Activated T-helper 17 cell treated with anti-CD3 and anti-CD28 coated beads, Interleukin-2, amount 50 U/mL, for 72 hours (primary cell): ENCODE results near the gene PRDM10. TPM values are rescaled to one million over a fixed set of nuclear protein-coding genes. Genes with fewer than 3 reads are reported as not detected.
"Not testable (repeated sequence)": the region's sequence is repeated elsewhere in the genome, so short reads cannot be mapped to it uniquely, and the experiment has no call there.

ENCODE experiments used
- ATAC-seq: fragments of 150-1000 bp; cut with Tn5 transposase; replicated peaks from 2 replicates; pipeline ENCODE4 v1.10.0; 2021; ENCODE audit warnings: mild to moderate bottlenecking, moderate library complexity
- H3K27ac Mint-ChIP-seq: one replicate; pipeline ENCODE4 v1.8.0; 2022; ENCODE audit warnings: mixed read lengths
- H3K27me3 Mint-ChIP-seq: one replicate; pipeline ENCODE4 v1.8.0; 2022; ENCODE audit warnings: mixed read lengths
- H3K36me3 Mint-ChIP-seq: one replicate; pipeline ENCODE4 v1.8.0; 2022; ENCODE audit warnings: low read depth, mild to moderate bottlenecking, mixed read lengths
- H3K4me1 Mint-ChIP-seq: one replicate; pipeline ENCODE4 v1.8.0; 2022; ENCODE audit warnings: mixed read lengths
- H3K4me3 Mint-ChIP-seq: one replicate; pipeline ENCODE4 v1.8.0; 2022; ENCODE audit warnings: mild to moderate bottlenecking, mixed read lengths
- H3K9me3 Mint-ChIP-seq: one replicate; pipeline ENCODE4 v1.8.0; 2022; ENCODE audit warnings: mixed read lengths
- total RNA-seq, 2 donors: library from RNA; stranded (reverse); gene quantifications; one replicate each; pipeline ENCODE4 v1.2.3, GENCODE V29; 2022

The PRDM10 gene
- total RNA-seq, 2 donors from 2014 or later = 12.2 to 16.6 TPM

DNA sequence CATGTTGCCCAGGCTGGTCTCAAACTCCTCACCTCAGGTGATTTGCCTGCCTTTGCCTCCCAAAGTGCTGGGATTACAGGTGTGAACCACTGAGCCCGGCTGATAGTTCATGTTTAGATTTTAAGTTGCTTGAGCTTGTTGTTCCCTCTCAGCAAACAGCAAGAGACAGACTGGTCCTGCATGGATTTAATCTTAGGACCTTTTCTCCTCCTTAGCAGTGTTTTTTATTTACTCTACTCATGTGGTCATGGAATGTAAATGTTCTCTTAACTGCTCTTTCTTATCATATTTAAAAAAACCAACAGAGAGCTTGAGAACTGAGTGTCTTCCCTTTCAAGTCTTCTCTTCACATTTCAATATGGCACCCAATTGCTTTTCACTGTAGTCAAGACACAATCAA is 22.7 kb upstream of the PRDM10 start:
- Mint-ChIP-seq H3K27ac (no peak overlapping the region), H3K4me3 (no peak overlapping the region)

DNA sequence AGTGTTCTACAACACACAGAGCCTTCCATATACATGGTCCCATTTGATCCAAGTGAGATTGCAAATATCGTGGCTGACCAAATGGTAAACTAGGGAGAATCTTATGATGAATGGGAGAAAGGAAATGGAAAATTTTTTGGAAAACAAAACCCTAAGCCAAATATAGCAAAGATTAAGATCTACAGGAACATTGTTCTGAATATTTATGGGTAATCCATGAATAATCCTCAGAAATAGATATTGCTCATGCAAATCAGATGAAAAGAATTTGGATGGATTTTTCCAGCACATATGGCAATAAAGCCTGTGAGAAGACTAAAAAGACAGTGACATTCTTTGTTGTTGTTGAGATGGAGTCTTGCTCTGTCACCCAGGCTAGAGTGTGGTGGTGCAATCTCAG is 21.7 kb upstream of the PRDM10 start:
- no peaks in the 10 kb centered on the region for H3K9me3 Mint-ChIP-seq
- no peak overlapping the region for H3K27ac Mint-ChIP-seq
- H3K27me3 Mint-ChIP-seq = peaks cover 4% of the 10 kb centered on the region
- H3K4me3 Mint-ChIP-seq = no peak overlapping the region
- no peaks in the 10 kb centered on the region for H3K36me3 Mint-ChIP-seq
- ATAC-seq = no peak
- H3K4me1 Mint-ChIP-seq = no peaks in the 10 kb centered on the region

More for the DNA sequence above, 22.7 kb upstream of the PRDM10 start:
- H3K36me3 Mint-ChIP-seq = no peaks in the 10 kb centered on the region
- H3K27me3 Mint-ChIP-seq = peaks cover 4% of the 10 kb centered on the region
- no peaks in the 10 kb centered on the region for H3K4me1 Mint-ChIP-seq
- ATAC-seq = no peak
- no peaks in the 10 kb centered on the region for H3K9me3 Mint-ChIP-seq

DNA sequence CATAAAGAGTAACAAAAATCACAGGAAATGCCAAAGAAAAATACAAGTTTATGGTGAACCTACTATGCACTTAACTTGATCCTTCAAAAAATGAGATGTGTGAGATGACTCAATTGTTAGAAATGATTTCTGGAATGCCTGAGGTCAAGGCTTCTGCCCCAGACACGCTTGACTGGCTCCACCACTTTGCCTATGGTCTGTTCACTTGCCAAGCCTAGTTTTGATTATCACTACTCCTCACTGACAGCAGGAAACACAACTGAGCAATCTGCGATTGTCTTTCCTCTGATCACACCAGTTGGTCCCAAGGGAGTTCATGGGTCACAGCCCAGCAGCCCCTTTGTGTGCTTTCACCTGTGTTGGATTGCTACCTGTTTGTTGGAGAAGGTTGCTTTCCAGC is 20.6 kb upstream of the PRDM10 start:
- Mint-ChIP-seq H3K9me3 (no peaks in the 10 kb centered on the region), H3K27ac (no peak overlapping the region), H3K27me3 (no peaks in the 10 kb centered on the region), H3K36me3 (no peaks in the 10 kb centered on the region), H3K4me1 (no peaks in the 10 kb centered on the region), H3K4me3 (no peak overlapping the region)
- ATAC-seq = no peak

DNA sequence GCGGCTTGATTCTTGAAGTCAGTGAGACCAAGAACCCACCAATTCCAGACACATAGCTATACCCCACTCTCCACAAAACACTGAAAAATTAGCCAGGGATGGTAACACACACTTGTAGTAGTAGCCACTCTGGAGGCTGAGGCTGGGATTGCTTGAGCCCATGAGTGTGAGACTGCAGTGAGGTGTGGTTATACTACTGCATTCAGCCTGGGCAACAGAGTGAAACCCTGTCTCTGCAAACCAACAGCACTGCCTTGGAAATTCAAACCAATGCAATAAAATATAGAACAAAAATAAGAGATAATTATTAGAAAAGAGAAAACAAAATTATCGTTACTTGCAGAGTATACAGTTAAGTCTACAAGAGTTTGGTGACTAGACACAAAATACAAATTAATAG is 20.2 kb upstream of the PRDM10 start:
- H3K36me3 Mint-ChIP-seq = no peaks in the 10 kb centered on the region
- H3K27me3 Mint-ChIP-seq = no peaks in the 10 kb centered on the region
- H3K9me3 Mint-ChIP-seq = no peaks in the 10 kb centered on the region
- ATAC-seq = no peak
- H3K27ac Mint-ChIP-seq = no peak overlapping the region
- H3K4me1 Mint-ChIP-seq = no peaks in the 10 kb centered on the region
- no peak overlapping the region for H3K4me3 Mint-ChIP-seq

DNA sequence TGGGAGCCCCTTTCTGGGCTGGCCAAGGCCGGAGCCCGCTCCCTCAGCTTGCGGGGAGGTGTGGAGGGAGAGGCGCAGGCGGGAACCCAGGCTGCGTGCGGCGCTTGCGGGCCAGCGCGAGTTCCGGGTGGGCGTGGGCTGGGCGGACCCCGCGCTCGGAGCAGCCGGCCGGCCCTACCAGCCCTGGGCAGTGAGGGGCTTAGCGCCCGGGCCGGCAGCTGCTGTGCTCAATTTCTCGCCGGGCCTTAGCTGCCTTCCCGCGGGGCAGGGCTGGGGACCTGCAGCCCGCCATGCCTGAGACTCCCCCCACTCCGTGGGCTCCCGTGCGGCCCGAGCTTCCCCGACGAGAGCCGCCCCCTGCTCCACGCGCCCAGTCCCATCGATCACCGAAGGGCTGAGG is 19.0 kb upstream of the PRDM10 start:
- H3K9me3 Mint-ChIP-seq, H3K36me3 Mint-ChIP-seq, H3K4me3 Mint-ChIP-seq, H3K27ac Mint-ChIP-seq, ATAC-seq, H3K4me1 Mint-ChIP-seq, H3K27me3 Mint-ChIP-seq: not testable (repeated sequence)

DNA sequence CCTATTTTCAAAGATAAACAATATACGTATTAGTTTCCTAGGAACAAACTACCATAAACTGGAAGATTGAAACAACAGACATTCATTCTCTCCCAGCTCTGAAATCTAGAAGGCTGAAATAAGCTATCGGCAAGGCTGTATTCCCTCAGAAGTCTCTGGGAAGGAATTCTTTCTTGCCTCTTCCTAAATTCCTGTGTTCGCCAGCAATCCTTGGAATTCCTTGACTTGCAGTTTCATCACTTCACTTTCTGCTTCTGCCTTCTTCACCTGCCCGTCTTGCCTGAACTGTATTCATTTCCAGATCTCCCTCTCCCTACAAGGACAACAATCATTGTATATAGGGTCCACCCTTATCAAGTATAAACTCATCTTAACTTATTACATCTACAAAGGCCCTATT is 17.7 kb upstream of the PRDM10 start:
- no peak for ATAC-seq
- Mint-ChIP-seq H3K27me3 (no peaks in the 10 kb centered on the region), H3K27ac (no peak overlapping the region), H3K4me3 (no peak overlapping the region), H3K4me1 (no peaks in the 10 kb centered on the region), H3K36me3 (no peaks in the 10 kb centered on the region), H3K9me3 (peaks cover 3% of the 10 kb centered on the region)

DNA sequence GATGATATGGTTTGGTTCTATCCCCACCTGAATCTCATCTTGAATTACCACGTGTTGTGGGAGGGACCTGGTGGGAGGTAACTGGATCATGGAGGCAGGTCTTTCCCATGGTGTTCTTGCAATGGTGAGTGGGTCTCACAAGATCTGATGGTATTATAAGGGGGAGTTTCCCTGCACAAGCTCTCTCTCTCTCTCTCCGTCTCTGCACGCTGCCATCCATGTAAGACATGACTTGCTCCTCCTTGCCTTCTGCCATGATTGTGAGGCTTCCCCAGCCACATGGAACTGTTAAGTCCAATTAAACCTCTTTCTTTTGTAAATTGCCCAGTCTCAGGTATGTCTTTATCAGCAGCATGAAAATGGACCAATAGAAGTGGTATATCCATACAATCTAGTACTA is 13.2 kb upstream of the PRDM10 start:
- not testable (repeated sequence) for ATAC-seq, H3K4me1 Mint-ChIP-seq, H3K27me3 Mint-ChIP-seq, H3K27ac Mint-ChIP-seq, H3K36me3 Mint-ChIP-seq, H3K9me3 Mint-ChIP-seq, H3K4me3 Mint-ChIP-seq

DNA sequence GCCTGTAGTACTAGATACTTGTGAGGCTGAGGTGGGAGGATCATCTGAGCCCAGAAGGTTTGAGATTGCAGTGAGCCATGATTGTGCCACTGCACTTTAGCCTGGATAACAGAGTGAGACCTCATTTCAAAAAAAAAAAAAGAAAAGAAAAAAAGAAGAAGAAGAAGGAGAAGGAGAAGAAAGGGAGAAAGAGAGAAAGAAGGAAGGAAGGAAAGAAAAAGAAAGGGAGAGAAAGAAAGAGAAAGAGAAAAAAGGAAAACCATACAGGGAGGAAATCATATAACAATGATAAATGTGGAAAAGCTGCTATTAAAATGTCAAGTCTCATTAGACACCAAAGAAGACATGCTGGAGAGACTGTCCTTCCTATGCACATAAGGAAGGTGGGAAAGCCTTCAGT is 5.7 kb upstream of the PRDM10 start:
- Mint-ChIP-seq H3K27me3 (no peaks in the 10 kb centered on the region), H3K36me3 (no peaks in the 10 kb centered on the region), H3K4me1 (peaks cover 7% of the 10 kb centered on the region), H3K9me3 (no peaks in the 10 kb centered on the region), H3K27ac (no peak overlapping the region), H3K4me3 (no peak overlapping the region)
- ATAC-seq = no peak

DNA sequence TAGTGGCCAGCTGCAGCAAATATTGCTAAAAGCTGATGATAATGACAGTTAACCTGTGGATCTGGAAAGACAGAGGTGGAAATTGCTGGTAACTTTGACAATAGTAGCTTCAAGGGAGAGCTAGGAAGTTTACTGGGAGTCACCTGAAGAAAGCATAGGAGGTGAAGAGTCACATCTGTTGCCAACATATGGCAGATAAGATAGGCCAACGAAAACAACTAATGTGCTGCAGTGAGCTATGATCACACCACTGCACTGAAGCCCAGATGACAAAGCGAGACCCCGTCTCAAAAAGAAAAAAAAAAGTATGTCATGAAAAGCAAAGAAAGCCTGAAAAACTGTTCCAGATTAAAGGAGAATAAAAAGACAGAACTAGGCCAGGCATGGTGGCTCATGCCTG is 4.3 kb upstream of the PRDM10 start:
- peaks cover 7% of the 10 kb centered on the region for H3K4me1 Mint-ChIP-seq
- no peak overlapping the region for H3K4me3 Mint-ChIP-seq
- no peak for ATAC-seq
- peaks cover 7% of the 10 kb centered on the region for H3K36me3 Mint-ChIP-seq
- no peak overlapping the region for H3K27ac Mint-ChIP-seq
- no peaks in the 10 kb centered on the region for H3K27me3 Mint-ChIP-seq
- no peaks in the 10 kb centered on the region for H3K9me3 Mint-ChIP-seq

DNA sequence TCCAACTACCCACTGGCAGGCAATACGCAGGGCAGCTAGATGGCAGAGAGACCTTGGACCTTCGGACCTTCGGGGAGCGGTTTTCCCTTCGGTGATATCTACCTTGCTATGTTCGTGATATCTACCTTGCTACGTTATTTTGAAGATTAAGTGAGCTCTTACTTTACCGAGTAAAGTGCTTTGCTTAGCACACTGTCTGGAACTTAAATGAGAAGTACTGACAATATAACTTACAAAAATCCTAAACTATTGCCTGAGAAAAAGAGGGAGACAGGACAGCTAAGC is 1.0 kb upstream of the PRDM10 start:
- Mint-ChIP-seq H3K36me3 (peaks cover 13% of the 10 kb centered on the region), H3K4me3 (peak overlapping the region; percentile 81), H3K4me1 (peaks cover 14% of the 10 kb centered on the region), H3K27ac (peak overlapping the region; percentile 100), H3K9me3 (no peaks in the 10 kb centered on the region), H3K27me3 (no peaks in the 10 kb centered on the region)
- ATAC-seq = no peak

DNA sequence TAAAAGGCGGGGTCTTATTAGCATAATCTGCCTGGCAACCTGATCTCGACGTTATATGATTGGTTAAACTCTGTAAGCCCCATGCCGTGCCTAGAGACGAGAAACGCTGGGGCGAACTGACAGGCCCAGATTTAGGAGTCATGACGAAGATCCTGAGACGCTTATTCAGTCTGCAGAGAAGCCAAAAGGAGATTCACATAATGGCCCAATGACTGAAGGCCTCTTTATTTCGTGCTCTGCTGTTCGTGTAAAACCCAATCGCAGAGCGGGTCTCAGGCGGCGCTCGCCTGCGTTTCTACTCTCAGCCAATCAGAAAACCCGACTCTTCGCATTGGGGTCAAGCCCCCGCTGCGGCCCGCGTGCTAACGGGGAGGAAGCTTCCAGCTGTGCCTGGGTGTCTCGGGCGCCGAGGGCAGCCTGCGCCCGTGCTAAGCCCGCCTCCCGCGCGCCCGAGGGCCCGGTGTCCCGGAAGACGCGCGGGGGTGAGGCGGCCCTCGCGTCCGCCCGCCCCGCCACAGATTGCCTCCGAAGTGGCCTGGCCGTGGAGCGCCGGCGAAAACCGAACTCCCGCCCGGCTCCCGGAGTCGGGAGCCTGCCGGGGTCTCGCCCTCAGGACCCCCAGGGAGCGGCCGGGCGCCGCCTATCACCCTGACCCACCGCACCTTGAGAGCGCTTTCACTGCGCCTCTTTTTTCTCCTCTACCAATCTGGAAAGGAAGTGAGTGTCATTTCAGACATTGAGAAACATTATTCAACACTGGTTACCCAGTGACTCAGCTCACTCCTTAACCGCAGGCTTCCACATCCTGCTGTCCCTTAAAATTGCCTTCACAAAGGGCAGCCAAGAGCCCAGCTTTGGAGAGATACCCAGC is 446 bp upstream of the PRDM10 start:
- peak overlapping the region; percentile 100 for H3K27ac Mint-ChIP-seq
- ATAC-seq = peak; percentile 80
- peaks cover 13% of the 10 kb centered on the region for H3K36me3 Mint-ChIP-seq
- no peaks in the 10 kb centered on the region for H3K27me3 Mint-ChIP-seq
- H3K4me3 Mint-ChIP-seq = peak overlapping the region; percentile 81
- H3K9me3 Mint-ChIP-seq = no peaks in the 10 kb centered on the region
- H3K4me1 Mint-ChIP-seq = peaks cover 19% of the 10 kb centered on the region

DNA sequence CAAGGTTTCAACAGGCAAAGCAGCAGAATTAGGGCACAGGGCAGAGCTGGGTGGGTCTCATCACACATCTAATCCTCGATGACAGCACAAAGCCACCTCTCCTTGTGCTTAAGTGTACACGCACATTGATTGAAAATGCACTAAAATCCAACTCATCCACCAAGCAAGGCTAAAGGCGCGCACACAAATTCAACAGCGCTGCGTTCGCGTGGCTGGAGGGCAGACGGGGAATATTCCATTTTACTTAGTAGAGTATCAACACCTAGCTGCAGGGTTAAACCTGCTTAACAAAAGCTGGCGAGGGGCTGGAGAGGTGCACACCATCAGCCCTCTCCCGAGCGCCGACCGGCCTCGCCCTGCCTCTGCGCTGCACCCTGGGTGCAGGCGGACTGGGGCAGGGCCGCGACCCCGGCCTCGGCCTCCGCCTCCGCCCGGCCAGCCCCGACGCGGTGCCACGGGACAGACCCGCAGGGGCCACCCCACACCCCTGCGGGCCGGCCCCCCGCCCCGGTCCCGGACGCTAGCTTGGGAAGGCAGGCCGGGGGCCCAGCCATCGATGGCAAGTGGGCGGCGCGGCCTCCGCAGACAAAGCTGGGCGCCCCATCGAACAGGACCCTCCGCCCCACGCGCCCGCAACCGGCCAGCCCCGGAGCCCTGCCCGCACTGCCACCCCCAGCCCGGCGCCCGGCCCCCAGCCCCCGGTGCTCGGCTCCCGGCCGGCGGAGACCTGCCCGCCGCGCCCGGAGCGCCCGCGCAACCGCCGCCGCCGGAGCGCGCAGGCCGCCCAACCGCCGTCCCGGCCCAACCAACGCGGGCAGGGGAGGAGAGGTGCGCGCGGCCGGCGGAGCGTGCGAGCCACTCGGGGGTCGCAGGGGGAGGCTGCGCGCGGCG is 929 bp downstream of the PRDM10 start:
- Mint-ChIP-seq H3K36me3 (peaks cover 13% of the 10 kb centered on the region), H3K9me3 (no peaks in the 10 kb centered on the region), H3K4me3 (peak overlapping the region; percentile 90), H3K27ac (peak overlapping the region; percentile 95), H3K27me3 (no peaks in the 10 kb centered on the region), H3K4me1 (peaks cover 19% of the 10 kb centered on the region)
- peak; percentile 33 for ATAC-seq

DNA sequence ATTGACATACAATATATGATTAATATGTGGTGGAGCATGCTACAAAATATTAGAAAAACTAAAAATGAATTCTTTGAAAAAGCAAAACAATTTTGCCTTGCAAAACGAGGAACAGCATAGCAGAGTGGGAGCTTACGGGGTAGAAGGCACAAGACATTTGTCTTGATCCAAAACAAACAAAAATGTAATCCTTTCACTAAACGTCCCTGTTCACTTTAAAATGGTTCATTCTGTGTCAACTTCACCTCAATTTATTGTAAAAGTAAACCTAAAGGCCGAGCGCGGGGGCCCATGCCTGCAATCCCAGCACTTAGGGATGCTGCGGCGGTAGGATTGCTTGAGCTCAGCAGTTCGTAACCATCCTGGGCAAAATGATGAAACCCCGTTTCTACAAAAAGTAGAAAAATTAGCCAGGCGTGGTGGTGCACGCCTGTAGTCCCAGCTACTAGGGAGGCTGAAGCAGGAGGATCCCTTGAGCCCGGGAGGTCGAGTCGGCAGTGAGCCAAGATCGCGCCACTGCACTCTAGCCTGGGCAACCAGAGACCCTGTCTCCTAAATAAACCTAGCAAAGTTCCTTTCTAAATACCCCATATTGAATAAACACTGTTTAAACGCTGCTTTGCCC is 2.0 kb downstream of the PRDM10 start:
- no peak for ATAC-seq

DNA sequence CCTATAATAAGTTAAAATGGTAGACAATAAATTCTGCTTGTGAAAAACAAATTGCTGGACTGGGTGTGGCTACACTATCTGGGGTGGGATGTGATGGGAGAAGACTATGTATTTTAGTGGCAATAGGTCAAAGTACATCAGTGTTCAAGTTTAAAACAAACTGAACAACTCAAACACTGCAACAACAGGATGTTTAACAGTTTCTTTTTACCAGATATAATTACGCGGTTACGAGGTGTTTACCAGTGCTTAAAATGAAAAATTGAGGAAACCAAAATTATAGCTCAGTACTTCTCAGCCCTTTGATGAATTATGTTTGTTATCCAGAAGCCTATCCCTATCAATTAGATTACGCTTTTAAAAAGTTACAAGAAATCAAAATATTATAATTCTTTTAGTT is 3.2 kb downstream of the PRDM10 start:
- no peak overlapping the region for H3K27ac Mint-ChIP-seq
- H3K4me3 Mint-ChIP-seq = no peak overlapping the region

More for the DNA sequence above, 2.0 kb downstream of the PRDM10 start:
- Mint-ChIP-seq H3K9me3 (no peaks in the 10 kb centered on the region), H3K4me1 (peaks cover 19% of the 10 kb centered on the region), H3K4me3 (peak overlapping the region; percentile 90), H3K27ac (peak overlapping the region; percentile 95), H3K27me3 (no peaks in the 10 kb centered on the region), H3K36me3 (peaks cover 14% of the 10 kb centered on the region)

DNA sequence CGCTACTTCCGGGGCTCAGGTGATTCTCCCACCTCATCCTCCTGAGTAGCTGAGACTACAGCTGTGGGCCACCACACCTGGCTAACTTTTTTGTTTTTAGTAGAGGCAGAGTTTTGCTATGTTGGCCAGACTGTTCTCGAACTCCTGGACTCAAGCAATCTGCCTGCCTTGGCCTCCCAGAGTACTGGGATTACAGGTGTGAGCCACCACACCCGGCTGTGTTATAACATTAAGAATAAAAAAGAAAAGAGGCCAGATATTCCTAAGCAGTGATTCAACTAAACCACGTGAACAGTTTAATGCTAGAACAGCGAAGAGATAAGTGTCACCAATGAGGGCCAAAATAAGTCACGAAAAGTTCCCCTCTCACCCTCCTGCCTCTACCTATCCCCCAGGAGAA is 3.7 kb downstream of the PRDM10 start:
- H3K27me3 Mint-ChIP-seq = no peaks in the 10 kb centered on the region
- H3K4me3 Mint-ChIP-seq = no peak overlapping the region
- H3K27ac Mint-ChIP-seq = no peak overlapping the region
- peaks cover 20% of the 10 kb centered on the region for H3K36me3 Mint-ChIP-seq
- ATAC-seq = no peak
- no peaks in the 10 kb centered on the region for H3K9me3 Mint-ChIP-seq
- H3K4me1 Mint-ChIP-seq = peaks cover 18% of the 10 kb centered on the region

More for the DNA sequence above, 3.2 kb downstream of the PRDM10 start:
- no peaks in the 10 kb centered on the region for H3K9me3 Mint-ChIP-seq
- no peak for ATAC-seq
- H3K36me3 Mint-ChIP-seq = peaks cover 20% of the 10 kb centered on the region
- peaks cover 19% of the 10 kb centered on the region for H3K4me1 Mint-ChIP-seq
- H3K27me3 Mint-ChIP-seq = no peaks in the 10 kb centered on the region
